HepG2 (cell line): ENCODE data around the gene TXNL4A. TPM values are rescaled to one million over a fixed set of nuclear protein-coding genes. Genes with fewer than 3 reads are reported as not detected.
A peak's percentile ranks its signal among the peaks of the same experiment; 100 is the strongest.

Experiments used
- CTCF ChIP-seq: sonication (generic); formaldehyde crosslinking; IDR thresholded peaks from 2 replicates; pipeline ENCODE4 v1.5.0; 2020; ENCODE audit warnings: mild to moderate bottlenecking, missing genetic modification reagents, moderate library complexity
- EED ChIP-seq: sonication (generic); formaldehyde crosslinking; IDR thresholded peaks from 2 replicates; pipeline ENCODE4 v1.5.0; 2020; ENCODE audit warnings: mild to moderate bottlenecking, missing genetic modification reagents
- ELF1 ChIP-seq: sonication (generic); formaldehyde crosslinking; IDR thresholded peaks from 2 replicates; pipeline ENCODE4 v1.4.0; 2020; ENCODE audit warnings: missing genetic modification reagents
- ETV5 ChIP-seq: IDR thresholded peaks from 2 replicates; pipeline ENCODE4 v1.6.1; 2018; ENCODE audit warnings: missing biosample characterization, missing genetic modification reagents, inconsistent platforms, borderline replicate concordance
- FOXJ3 ChIP-seq: sonication (generic); formaldehyde crosslinking; IDR thresholded peaks from 2 replicates; pipeline ENCODE4 v1.4.0; 2020; ENCODE audit warnings: missing genetic modification reagents, mild to moderate bottlenecking, borderline replicate concordance
- MAF1 ChIP-seq: sonication (generic); formaldehyde crosslinking; IDR thresholded peaks from 2 replicates; pipeline ENCODE4 v1.5.0; 2020; ENCODE audit warnings: missing genetic modification reagents, borderline replicate concordance
- NFYC ChIP-seq: IDR thresholded peaks from 2 replicates; pipeline ENCODE4 v1.6.1; 2016; ENCODE audit warnings: missing genetic modification reagents, missing compliant biosample characterization
- PCBP2 ChIP-seq: fragments of 200-400 bp; formaldehyde crosslinking; optimal IDR thresholded peaks from 2 replicates; pipeline ENCODE3; 2018; ENCODE audit warnings: low read length, low read depth; ENCODE audit not compliant: poor library complexity, severe bottlenecking
- RCOR2 ChIP-seq: IDR thresholded peaks from 2 replicates; pipeline ENCODE4 v1.6.1; 2016; ENCODE audit warnings: missing biosample characterization, missing genetic modification reagents
- RFX5 ChIP-seq: IDR thresholded peaks from 2 replicates; pipeline ENCODE4 v1.6.1; 2011; ENCODE audit warnings: low read depth, low read length, improper control_type of control experiment
- SETDB1 ChIP-seq: sonication (generic); formaldehyde crosslinking; IDR thresholded peaks from 2 replicates; pipeline ENCODE4 v1.5.1; 2020; ENCODE audit warnings: missing genetic modification reagents, mild to moderate bottlenecking, borderline replicate concordance
- SMAD3 ChIP-seq: sonication (generic); formaldehyde crosslinking; IDR thresholded peaks from 2 replicates; pipeline ENCODE4 v1.4.0; 2020; ENCODE audit warnings: missing genetic modification reagents
- WIZ ChIP-seq: sonication (generic); formaldehyde crosslinking; IDR thresholded peaks from 2 replicates; pipeline ENCODE4 v1.5.1; 2020; ENCODE audit warnings: mild to moderate bottlenecking, missing genetic modification reagents
- ZFX ChIP-seq: sonication (generic); formaldehyde crosslinking; IDR thresholded peaks from 2 replicates; pipeline ENCODE4 v1.4.0; 2020; ENCODE audit warnings: mild to moderate bottlenecking, low read depth, missing genetic modification reagents, moderate library complexity
- ZNF12 ChIP-seq: sonication (generic); formaldehyde crosslinking; IDR thresholded peaks from 2 replicates; pipeline ENCODE4 v1.5.0; 2020; ENCODE audit warnings: missing genetic modification reagents
- ZNF121 ChIP-seq: sonication (generic); formaldehyde crosslinking; IDR thresholded peaks from 2 replicates; pipeline ENCODE4 v1.5.0; 2020; ENCODE audit warnings: mild to moderate bottlenecking, missing genetic modification reagents
- ZNF180 ChIP-seq: sonication (generic); formaldehyde crosslinking; IDR thresholded peaks from 2 replicates; pipeline ENCODE4 v1.4.0; 2020; ENCODE audit warnings: low read depth, missing genetic modification reagents, borderline replicate concordance
- ZNF460 ChIP-seq: sonication (generic); formaldehyde crosslinking; IDR thresholded peaks from 2 replicates; pipeline ENCODE4 v1.5.1; 2020; ENCODE audit warnings: missing genetic modification reagents, mild to moderate bottlenecking, borderline replicate concordance
- ZNF468 ChIP-seq: sonication (generic); formaldehyde crosslinking; IDR thresholded peaks from 2 replicates; pipeline ENCODE4 v1.8.0; 2022; ENCODE audit warnings: mild to moderate bottlenecking, moderate library complexity, missing genetic modification reagents
- ZNF549 ChIP-seq: sonication (generic); formaldehyde crosslinking; IDR thresholded peaks from 2 replicates; pipeline ENCODE4 v1.5.0; 2020; ENCODE audit warnings: missing genetic modification reagents
- ZNF569 ChIP-seq: sonication (generic); formaldehyde crosslinking; IDR thresholded peaks from 2 replicates; pipeline ENCODE4 v1.5.0; 2020; ENCODE audit warnings: mild to moderate bottlenecking, missing genetic modification reagents, moderate library complexity, borderline replicate concordance
- ZNF687 ChIP-seq: sonication (generic); formaldehyde crosslinking; IDR thresholded peaks from 2 replicates; pipeline ENCODE4 v1.5.1; 2020; ENCODE audit warnings: mild to moderate bottlenecking, missing genetic modification reagents, moderate library complexity
- ZNF704 ChIP-seq: sonication (generic); formaldehyde crosslinking; IDR thresholded peaks from 2 replicates; pipeline ENCODE4 v1.8.1; 2023; ENCODE audit warnings: mild to moderate bottlenecking, inconsistent platforms, moderate library complexity, missing genetic modification reagents, borderline replicate concordance
- ZNF761 ChIP-seq: sonication (generic); formaldehyde crosslinking; conservative IDR thresholded peaks from 2 replicates; pipeline ENCODE4 v1.4.0; 2020; ENCODE audit warnings: mild to moderate bottlenecking, missing genetic modification reagents
- polyA plus RNA-seq, 8 experiments: library from polyadenylated mRNA; depleted of rRNA in 3 of 8; stranded (reverse) in 7 of 8; unstranded in 1 of 8; fragments of >200 nt; fragmentation: Illumina TruSeq in 4 of 8; extraction: Trizol in 4 of 8; gene quantifications; 2 replicates each; pipeline versions ENCODE4 v1.2.1 to v1.2.3, GENCODE V29; 2011 to 2016; ENCODE audit warnings: low read depth in 4 of 8, missing spikeins in 1 of 8, mixed read lengths in 1 of 8; ENCODE audit not compliant: insufficient read depth in 1 of 8
- total RNA-seq, 5 experiments: library from RNA; depleted of rRNA; stranded (reverse); fragments of >200 nt; fragmentation: Illumina TruSeq; extraction: Trizol; gene quantifications; 2 replicates each; pipeline ENCODE4 v1.2.3, GENCODE V29; 2016; ENCODE audit warnings: low read depth in 1 of 5

TXNL4A gene
- total and polyA plus RNA-seq, 2 of the 13 experiments (the other 11 are each of a cell fraction or from before 2014, with no cell fraction given): 172 to 202 TPM

- TF ChIP-seq ZNF704 (CRISPR knock-in tag) (no peak), ZNF121 (peak; percentile 51; the same call in 1 of the 2 replicates), FOXJ3 (CRISPR knock-in tag) (peak; percentile 96), ZNF569 (CRISPR knock-in tag) (no peak), ZNF12 (CRISPR knock-in tag) (0 out of 2 replicates have a peak, but pooled peaks have one; percentile 6), MAF1 (CRISPR knock-in tag) (no peak), ZNF468 (no peak), ZNF549 (CRISPR knock-in tag) (no peak), CTCF (CRISPR knock-in tag) (peak; percentile 92), PCBP2 (no peak), ZNF180 (no peak), RFX5 (no peak), ZNF460 (no peak; the same call in 1 of the 2 replicates), SETDB1 (CRISPR knock-in tag) (no peak), EED (CRISPR knock-in tag) (peak; percentile 29; the same call in 1 of the 2 replicates), ELF1 (CRISPR knock-in tag) (peak; percentile 26), ZNF761 (CRISPR knock-in tag) (peak; percentile 31; the same call in 1 of the 2 replicates), ETV5 (CRISPR knock-in tag) (peak; percentile 77; the same call in 1 of the 2 replicates), NFYC (CRISPR knock-in tag) (no peak), WIZ (no peak), ZNF687 (CRISPR knock-in tag) (peak; percentile 56), RCOR2 (CRISPR knock-in tag) (peak; percentile 96), ZFX (CRISPR knock-in tag) (peak; percentile 53; the same call in 1 of the 2 replicates), SMAD3 (peak; percentile 92)
These were observed 53.9 kb downstream of the TXNL4A start (continued) for GRCh38 chr18:79934311-79935097.
